Peyer's patch (tissue), 4 donors: ENCODE data around the gene NDUFC2.

Source experiments
- CTCF ChIP-seq, 6 experiments: fragments of 450-650 bp in 4 of 6; fragments of 200-600 bp in 2 of 6; sonication (generic) in 1 of 6; IDR thresholded peaks; one replicate each; pipeline ENCODE4 v1.5.1; 2017 to 2019; ENCODE audit warnings: antibody characterized with exemption in 6 of 6, mild to moderate bottlenecking in 3 of 6, moderate library complexity in 1 of 6
- POLR2A ChIP-seq, 2 donors: fragments of 450-650 bp; IDR thresholded peaks; one replicate each; pipeline ENCODE4 v1.5.1; 2017; ENCODE audit warnings: antibody characterized with exemption in 2 of 2, mild to moderate bottlenecking in 2 of 2, moderate library complexity in 2 of 2

- no peak for TF ChIP-seq CTCF (IDR thresholded peaks at IDR 0.05)
- no peak for TF ChIP-seq POLR2A (IDR thresholded peaks at IDR 0.05)
Measured at GRCh38 chr11:78069465-78069864, 10.2 kb downstream of the NDUFC2 start.
